Measurements from ENCODE around the gene P2RY10.

P2RY10 gene

GRCh38 chrX:78950009-78950835, 5.0 kb downstream of the P2RY10 start:
- TF ChIP-seq EGR1 (IDR thresholded peaks at IDR 0.05): no peak
- no peak for TF ChIP-seq MAX (IDR thresholded peaks at IDR 0.05)
- no peak for TF ChIP-seq FOXM1 (IDR thresholded peaks at IDR 0.05; ENCODE audit: borderline replicate concordance, low read depth)
- TF ChIP-seq USF1 (IDR thresholded peaks at IDR 0.05): no peak

- TF ChIP-seq ZBTB7A (IDR thresholded peaks at IDR 0.05; ENCODE audit: low read depth) (no peak), TEAD4 (IDR thresholded peaks at IDR 0.05) (no peak), USF1 (IDR thresholded peaks at IDR 0.05) (no peak), EGR1 (IDR thresholded peaks at IDR 0.05) (no peak), TAF1 (IDR thresholded peaks at IDR 0.05; ENCODE audit: low read depth) (no peak), CEBPB (IDR thresholded peaks at IDR 0.05) (no peak), NFIC (IDR thresholded peaks at IDR 0.05) (no peak), YY1 (IDR thresholded peaks at IDR 0.05; ENCODE audit: low read depth) (no peak), RAD21 (IDR thresholded peaks at IDR 0.05; ENCODE audit: low read depth) (no peak), TCF12 (IDR thresholded peaks at IDR 0.05; ENCODE audit: low read depth) (no peak), EP300 (IDR thresholded peaks at IDR 0.05; ENCODE audit: borderline replicate concordance) (no peak), FOXM1 (IDR thresholded peaks at IDR 0.05; ENCODE audit: borderline replicate concordance, low read depth) (no peak), MAX (IDR thresholded peaks at IDR 0.05) (no peak), CREB1 (IDR thresholded peaks at IDR 0.05; ENCODE audit: low read depth) (no peak), REST (IDR thresholded peaks at IDR 0.05; ENCODE audit: low read depth) (no peak)
Measured at GRCh38 chrX:78957049-78957767, 12.0 kb downstream of the P2RY10 start.

GRCh38 chrX:78957768-78958130, 12.6 kb downstream of the P2RY10 start:
- no peak for TF ChIP-seq CEBPB (IDR thresholded peaks at IDR 0.05)
- TF ChIP-seq YY1 (IDR thresholded peaks at IDR 0.05; ENCODE audit: low read depth): no peak
- no peak for TF ChIP-seq EP300 (IDR thresholded peaks at IDR 0.05; ENCODE audit: borderline replicate concordance)
- TF ChIP-seq ZBTB7A (IDR thresholded peaks at IDR 0.05; ENCODE audit: low read depth): no peak
- TF ChIP-seq TAF1 (IDR thresholded peaks at IDR 0.05; ENCODE audit: low read depth): no peak
- no peak for TF ChIP-seq EGR1 (IDR thresholded peaks at IDR 0.05)
- no peak for TF ChIP-seq TCF12 (IDR thresholded peaks at IDR 0.05; ENCODE audit: low read depth)
- TF ChIP-seq NFIC (IDR thresholded peaks at IDR 0.05): no peak

- TF ChIP-seq RAD21 (IDR thresholded peaks at IDR 0.05; ENCODE audit: low read depth) (no peak), FOXM1 (IDR thresholded peaks at IDR 0.05; ENCODE audit: borderline replicate concordance, low read depth) (no peak), TCF12 (IDR thresholded peaks at IDR 0.05; ENCODE audit: low read depth) (no peak), USF1 (IDR thresholded peaks at IDR 0.05) (no peak), NFIC (IDR thresholded peaks at IDR 0.05) (no peak), REST (IDR thresholded peaks at IDR 0.05; ENCODE audit: low read depth) (no peak), EGR1 (IDR thresholded peaks at IDR 0.05) (no peak), TEAD4 (IDR thresholded peaks at IDR 0.05) (no peak), CEBPB (IDR thresholded peaks at IDR 0.05) (no peak), MAX (IDR thresholded peaks at IDR 0.05) (no peak), CREB1 (IDR thresholded peaks at IDR 0.05; ENCODE audit: low read depth) (no peak), EP300 (IDR thresholded peaks at IDR 0.05; ENCODE audit: borderline replicate concordance) (no peak), TAF1 (IDR thresholded peaks at IDR 0.05; ENCODE audit: low read depth) (no peak), ZBTB7A (IDR thresholded peaks at IDR 0.05; ENCODE audit: low read depth) (no peak), YY1 (IDR thresholded peaks at IDR 0.05; ENCODE audit: low read depth) (no peak)
Measured at GRCh38 chrX:78958419-78959116, 13.4 kb downstream of the P2RY10 start.

All from Ishikawa (cell line).